ENCODE results near the gene MRPL10.

DNA sequence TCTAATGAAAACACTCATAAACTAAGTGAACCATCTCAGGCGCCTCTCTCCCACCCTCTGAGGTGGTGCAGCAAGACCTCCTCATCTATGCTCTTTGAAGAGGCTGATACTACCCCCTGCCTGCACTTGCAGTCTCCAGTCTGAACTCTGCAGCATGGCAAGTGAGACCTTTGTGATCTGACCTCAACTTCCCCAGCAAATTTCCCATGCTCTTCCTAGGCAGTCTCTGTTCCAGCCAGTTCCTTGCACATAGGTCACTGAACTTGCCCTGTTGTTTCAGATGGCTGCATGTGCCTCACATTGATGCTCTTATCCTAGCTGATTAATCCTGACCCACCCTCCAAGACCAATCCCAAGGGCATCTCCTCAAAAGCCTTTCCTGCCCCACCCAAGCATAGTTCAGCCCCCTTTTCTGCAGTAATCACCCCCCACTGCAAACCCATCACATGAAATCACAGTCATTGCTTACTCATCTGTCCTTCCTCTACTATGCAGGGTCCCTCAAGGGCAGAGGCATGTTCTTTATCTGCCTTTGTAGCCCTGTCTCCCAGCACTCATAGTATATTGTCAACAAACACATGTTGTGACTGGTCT, 56.3 kb downstream of the MRPL10 start:
- TF ChIP-seq HDAC6 (IDR thresholded peaks at IDR 0.05; ENCODE audit: unreplicated experiment) (no peak), JUND (IDR thresholded peaks at IDR 0.05; ENCODE audit: low read depth, low read length) (no peak), POLR2A (IDR thresholded peaks at IDR 0.05; ENCODE audit: low read depth, low read length) (no peak), STAT3 (IDR thresholded peaks at IDR 0.05; ENCODE audit: low read depth, low read length) (no peak)
- TF ChIP-seq, protein P1, sequence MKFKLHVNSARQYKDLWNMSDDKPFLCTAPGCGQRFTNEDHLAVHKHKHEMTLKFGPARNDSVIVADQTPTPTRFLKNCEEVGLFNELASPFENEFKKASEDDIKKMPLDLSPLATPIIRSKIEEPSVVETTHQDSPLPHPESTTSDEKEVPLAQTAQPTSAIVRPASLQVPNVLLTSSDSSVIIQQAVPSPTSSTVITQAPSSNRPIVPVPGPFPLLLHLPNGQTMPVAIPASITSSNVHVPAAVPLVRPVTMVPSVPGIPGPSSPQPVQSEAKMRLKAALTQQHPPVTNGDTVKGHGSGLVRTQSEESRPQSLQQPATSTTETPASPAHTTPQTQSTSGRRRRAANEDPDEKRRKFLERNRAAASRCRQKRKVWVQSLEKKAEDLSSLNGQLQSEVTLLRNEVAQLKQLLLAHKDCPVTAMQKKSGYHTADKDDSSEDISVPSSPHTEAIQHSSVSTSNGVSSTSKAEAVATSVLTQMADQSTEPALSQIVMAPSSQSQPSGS (IDR thresholded peaks at IDR 0.05; ENCODE audit: low read length): no peak
- TF ChIP-seq, protein P2, sequence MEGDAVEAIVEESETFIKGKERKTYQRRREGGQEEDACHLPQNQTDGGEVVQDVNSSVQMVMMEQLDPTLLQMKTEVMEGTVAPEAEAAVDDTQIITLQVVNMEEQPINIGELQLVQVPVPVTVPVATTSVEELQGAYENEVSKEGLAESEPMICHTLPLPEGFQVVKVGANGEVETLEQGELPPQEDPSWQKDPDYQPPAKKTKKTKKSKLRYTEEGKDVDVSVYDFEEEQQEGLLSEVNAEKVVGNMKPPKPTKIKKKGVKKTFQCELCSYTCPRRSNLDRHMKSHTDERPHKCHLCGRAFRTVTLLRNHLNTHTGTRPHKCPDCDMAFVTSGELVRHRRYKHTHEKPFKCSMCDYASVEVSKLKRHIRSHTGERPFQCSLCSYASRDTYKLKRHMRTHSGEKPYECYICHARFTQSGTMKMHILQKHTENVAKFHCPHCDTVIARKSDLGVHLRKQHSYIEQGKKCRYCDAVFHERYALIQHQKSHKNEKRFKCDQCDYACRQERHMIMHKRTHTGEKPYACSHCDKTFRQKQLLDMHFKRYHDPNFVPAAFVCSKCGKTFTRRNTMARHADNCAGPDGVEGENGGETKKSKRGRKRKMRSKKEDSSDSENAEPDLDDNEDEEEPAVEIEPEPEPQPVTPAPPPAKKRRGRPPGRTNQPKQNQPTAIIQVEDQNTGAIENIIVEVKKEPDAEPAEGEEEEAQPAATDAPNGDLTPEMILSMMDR (IDR thresholded peaks at IDR 0.05 in 2 of 3, conservative IDR thresholded peaks at IDR 0.05 in 1 of 3; ENCODE audit: control insufficient read depth in 2 of 3, extremely low read depth in 1 of 3, insufficient read depth in 1 of 3, low read depth in 3 of 3, low read length in 3 of 3): no peak
